Heart right ventricle (tissue), 16 donors: ENCODE data around the gene CDCA8. TPM values are rescaled to one million over a fixed set of nuclear protein-coding genes. Genes with fewer than 3 reads are reported as not detected.
"Not testable (repeated sequence)": the region's sequence is repeated elsewhere in the genome, so short reads cannot be mapped to it uniquely, and the experiment has no call there.

Experiments used
- ATAC-seq, 8 donors: fragments of 200-7000 bp; cut with Tn5 transposase; one replicate each; pipeline ENCODE4 v1.9.1; 2020; ENCODE audit warnings: mild to moderate bottlenecking in 8 of 8, moderate library complexity in 8 of 8, moderate number of reproducible peaks in 1 of 8
- DNase-seq, 2 donors: peaks; one replicate each; pipeline ENCODE4 v3.0.0-alpha.2; 2020
- H3K27ac ChIP-seq, 10 donors: fragments of 200-600 bp; sonication (generic) in 2 of 10; one replicate each; pipeline versions ENCODE4 v1.5.0 to v1.8.0; 2020 to 2022; ENCODE audit warnings: mild to moderate bottlenecking in 3 of 10
- H3K27me3 ChIP-seq, 7 donors: fragments of 200-600 bp; one replicate each; pipeline ENCODE4 v1.8.0; 2021 to 2022; ENCODE audit warnings: mild to moderate bottlenecking in 2 of 7
- H3K36me3 ChIP-seq, 9 donors: fragments of 200-600 bp; sonication (generic) in 1 of 9; one replicate each; pipeline versions ENCODE4 v1.5.0 to v1.8.0; 2020 to 2022; ENCODE audit warnings: mild to moderate bottlenecking in 2 of 9
- H3K4me1 ChIP-seq, 9 donors: fragments of 200-600 bp; sonication (generic) in 1 of 9; one replicate each; pipeline versions ENCODE4 v1.5.0 to v1.8.0; 2020 to 2022; ENCODE audit warnings: mild to moderate bottlenecking in 4 of 9
- H3K4me3 ChIP-seq, 10 donors: fragments of 200-600 bp; sonication (generic) in 2 of 10; one replicate each; pipeline versions ENCODE4 v1.5.0 to v1.8.0; 2020 to 2022; ENCODE audit warnings: mild to moderate bottlenecking in 7 of 10, moderate library complexity in 2 of 10
- H3K9me3 ChIP-seq, 11 donors: fragments of 200-600 bp in 10 of 11; sonication (generic) in 2 of 11; one replicate each; pipeline versions ENCODE4 v1.5.0 to v1.8.0; 2013 to 2022; ENCODE audit warnings: mild to moderate bottlenecking in 2 of 11, control low read depth in 1 of 11, moderate library complexity in 1 of 11
- WGBS, 2 donors: extraction: QIAGEN DNeasy Blood & Tissue Kit; methylation state at CpG; one replicate each; pipeline ENCODE4 v1.1.7; 2013; ENCODE audit warnings: inconsistent platforms in 1 of 2; 5-methylcytosine and 5-hydroxymethylcytosine counted together
- intact Hi-C, 10 donors: fragments of 100-400 bp; cut with DNase I; formaldehyde crosslinking; loops; one replicate each; pipeline versions ENCODE4 v1.11.1 to v1.14.2; 2022
- polyA plus RNA-seq, 2 donors: library from polyadenylated mRNA; stranded (reverse); fragments of 200-250 nt; gene quantifications; one replicate each; pipeline ENCODE4 v1.2.3, GENCODE V29; 2013
- total RNA-seq, 10 donors: library from RNA; stranded (reverse); fragmentation: NEBNext Ultra II Directional in 3 of 10; extraction: Animal tissue kit (Norgen Biotek cat#: 25700) in 3 of 10; gene quantifications; one replicate each; pipeline versions ENCODE4 v1.2.1 to v1.2.4, GENCODE V29; 2021 to 2023
- TF ChIP-seq, protein P1 (sequence below), 9 donors: fragments of 200-600 bp; sonication (generic) in 2 of 9; IDR thresholded peaks; one replicate each; pipeline versions ENCODE4 v1.5.0 to v1.8.0; 2021 to 2022; ENCODE audit warnings: antibody characterized with exemption in 9 of 9, mild to moderate bottlenecking in 5 of 9, moderate library complexity in 1 of 9
- donor health status: Arrhythmogenic right ventricular cardiomyopathy.
- donor health status: ischemic (EF 13 %, LVEDD 7.1; RV severe dilation, severe dysfunction).
- donor health status: healthy with polysubstance abuse.
- donor health status: DM: no; HTN: yes; CAD: no.
- donor health status: DM: no; HTN: no; CAD: no.
- donor health status: ischemic (EF 25% LVEDD 6.9; RV normal size, moderate dysfunction).
- donor health status: ischemic (EF 25% LVEDD 5.7; RV mildly dilated, moderate dysfunction).
- donor health status: healthy.
- donor health status: DM: yes; HTN: yes; CAD: no.
- donor health status: Ischemic cardiomyopathy.
- donor health status: ischemic (EF 35%, LVEDD 5.7; RV mildly dilated, moderate dysfunction).
- donor health status: nonischemic (EF 11% LVEDD 7.7; RV severe dilation, severe dysfunction).
- donor health status: DM: yes; HTN: yes; CAD: no.
- donor health status: PGD.
- donor health status: ischemic (EF 29% LVEDD 5.4; RV normal size, mild dysfunction).
- donor health status: nonischemic (EF 23%, LVEDD 6.1; RV moderate dilation, normal function).

Gene CDCA8
- total and polyA plus RNA-seq, 12 donors, result 0.09 to 2.9 (median 0.41) TPM; not detected in 1

DNA sequence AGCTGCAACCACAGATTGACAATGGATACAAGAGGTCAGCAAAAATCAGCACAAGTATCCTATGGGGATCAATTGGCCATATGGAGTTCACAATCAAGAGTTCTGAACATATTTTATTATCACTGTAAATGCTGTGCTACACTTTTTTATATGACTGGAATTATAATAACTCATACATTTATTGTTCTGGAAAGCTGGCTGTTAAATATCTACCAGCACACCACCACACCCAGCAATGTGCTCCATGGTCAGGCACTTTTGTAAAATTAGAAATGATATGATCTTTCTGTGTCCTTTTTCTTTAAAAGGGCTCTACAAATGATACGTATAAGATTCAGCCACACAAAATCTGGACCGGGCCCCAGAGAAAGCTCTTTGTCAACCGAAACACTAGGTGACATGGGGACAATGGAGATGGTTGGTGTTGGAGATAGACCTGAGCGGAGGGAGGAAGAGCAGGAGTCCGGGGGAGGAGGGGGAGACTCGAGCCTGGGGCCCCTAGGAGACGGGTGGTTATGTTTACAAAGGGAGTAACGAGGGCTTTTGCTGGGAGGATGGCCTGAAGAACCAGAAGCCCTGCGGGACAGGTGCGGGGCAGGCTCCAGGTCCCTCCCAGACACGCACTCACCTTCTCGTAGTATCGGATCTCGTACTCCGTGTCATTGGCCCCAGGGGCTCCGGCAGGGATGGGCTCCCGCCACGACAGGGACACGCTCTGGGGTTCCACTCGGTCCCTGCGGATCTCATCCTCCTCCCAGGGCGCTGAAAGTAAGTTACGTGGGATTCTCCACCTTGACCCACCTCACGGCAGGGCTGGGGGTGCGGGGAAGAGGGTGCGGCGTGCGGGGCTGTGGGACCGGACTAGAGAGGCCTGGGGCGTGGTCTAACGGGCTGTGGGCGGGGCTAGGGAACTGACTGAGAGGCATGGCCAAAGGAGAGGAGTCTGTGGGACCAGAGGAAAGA is 42.6 kb downstream of the CDCA8 start:
- intact Hi-C loops, result no loop called here
- no peak for DNase-seq
- Histone ChIP-seq H3K4me3 (no peak overlapping the region), H3K9me3 (peaks cover 0 to 7% (median 0%) of the 10 kb centered on the region in 11 donors), H3K27me3 (peaks cover 0 to 76% (median 50%) of the 10 kb centered on the region in 7 donors), H3K4me1 (no peaks in the 10 kb centered on the region), H3K36me3 (no peaks in the 10 kb centered on the region), H3K27ac (no peak overlapping the region)
- WGBS, 2 donors, result 7 to 10% methylated on average over 32 of the region's 32 CpGs
- TF ChIP-seq, protein P1, sequence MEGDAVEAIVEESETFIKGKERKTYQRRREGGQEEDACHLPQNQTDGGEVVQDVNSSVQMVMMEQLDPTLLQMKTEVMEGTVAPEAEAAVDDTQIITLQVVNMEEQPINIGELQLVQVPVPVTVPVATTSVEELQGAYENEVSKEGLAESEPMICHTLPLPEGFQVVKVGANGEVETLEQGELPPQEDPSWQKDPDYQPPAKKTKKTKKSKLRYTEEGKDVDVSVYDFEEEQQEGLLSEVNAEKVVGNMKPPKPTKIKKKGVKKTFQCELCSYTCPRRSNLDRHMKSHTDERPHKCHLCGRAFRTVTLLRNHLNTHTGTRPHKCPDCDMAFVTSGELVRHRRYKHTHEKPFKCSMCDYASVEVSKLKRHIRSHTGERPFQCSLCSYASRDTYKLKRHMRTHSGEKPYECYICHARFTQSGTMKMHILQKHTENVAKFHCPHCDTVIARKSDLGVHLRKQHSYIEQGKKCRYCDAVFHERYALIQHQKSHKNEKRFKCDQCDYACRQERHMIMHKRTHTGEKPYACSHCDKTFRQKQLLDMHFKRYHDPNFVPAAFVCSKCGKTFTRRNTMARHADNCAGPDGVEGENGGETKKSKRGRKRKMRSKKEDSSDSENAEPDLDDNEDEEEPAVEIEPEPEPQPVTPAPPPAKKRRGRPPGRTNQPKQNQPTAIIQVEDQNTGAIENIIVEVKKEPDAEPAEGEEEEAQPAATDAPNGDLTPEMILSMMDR (IDR thresholded peaks at IDR 0.05), result no peak
- ATAC-seq, result no peak

DNA sequence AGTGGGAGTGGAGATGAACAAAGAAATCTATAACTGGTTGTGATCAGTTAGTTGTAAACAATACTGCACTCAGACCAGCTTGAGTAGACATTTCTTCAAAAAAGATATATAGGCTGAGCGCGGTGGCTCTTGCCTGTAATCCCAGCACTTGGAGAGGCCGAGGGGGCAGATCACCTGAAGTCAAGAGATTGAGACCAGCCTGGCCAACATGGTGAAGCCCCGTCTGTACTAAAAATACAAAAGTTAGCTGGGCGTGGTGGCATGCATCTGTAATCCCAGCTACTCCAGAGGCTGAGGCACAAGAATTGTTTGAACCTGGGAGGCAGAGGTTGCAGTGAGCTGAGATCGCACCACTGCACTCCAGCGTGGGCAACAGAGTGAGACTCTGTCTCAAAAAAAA is 45.7 kb downstream of the CDCA8 start:
- intact Hi-C loops, H3K4me3 ChIP-seq, H3K4me1 ChIP-seq, H3K36me3 ChIP-seq, H3K27ac ChIP-seq, DNase-seq, ATAC-seq, H3K9me3 ChIP-seq: not testable (repeated sequence)
- WGBS, 2 donors, result 78 to 81% methylated on average over 7 of the region's 7 CpGs
- H3K27me3 ChIP-seq, result peaks cover 0 to 78% (median 62%) of the 10 kb centered on the region in 7 donors

DNA sequence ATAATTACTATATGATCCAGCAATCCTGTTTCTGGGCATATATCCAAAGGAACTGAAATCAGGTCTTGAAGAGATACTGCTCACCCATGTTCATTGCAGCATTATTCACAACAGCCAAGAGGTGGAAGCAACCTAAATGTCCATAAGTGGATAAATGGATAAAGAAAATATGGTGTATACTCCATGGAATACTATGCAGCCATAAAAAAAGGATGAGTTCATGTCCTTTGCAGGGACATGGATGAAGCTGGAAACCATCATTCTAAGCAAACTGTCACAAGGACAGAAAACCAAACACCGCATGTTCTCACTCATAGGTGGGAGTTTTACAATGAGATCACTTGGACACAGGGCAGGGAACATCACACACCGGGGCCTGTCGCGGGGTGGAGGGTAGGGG is 46.3 kb downstream of the CDCA8 start:
- peaks cover 0 to 78% (median 59%) of the 10 kb centered on the region in 7 donors for H3K27me3 ChIP-seq
- not testable (repeated sequence) for DNase-seq

DNA sequence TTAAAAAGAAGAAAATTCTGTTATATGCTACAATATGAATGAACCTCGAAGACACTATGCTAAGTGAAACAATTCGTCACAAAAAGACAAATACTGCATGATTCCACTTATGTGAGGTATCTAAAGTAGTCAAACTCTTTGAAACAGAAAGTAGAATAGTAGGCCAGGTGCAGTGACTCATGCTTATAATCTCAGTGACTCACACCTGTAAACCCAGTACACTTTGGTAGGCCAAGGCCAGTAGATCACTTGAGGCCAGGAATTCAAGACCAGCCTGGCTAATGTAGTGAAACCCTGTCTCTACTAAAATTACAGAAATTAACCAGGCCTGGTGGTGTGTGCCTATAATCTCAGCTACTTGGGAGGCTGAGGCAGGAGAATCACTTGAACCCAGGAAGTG is 46.9 kb downstream of the CDCA8 start:
- DNase-seq (no peak), ATAC-seq (no peak)
- H3K36me3 ChIP-seq, result no peaks in the 10 kb centered on the region
- H3K27me3 ChIP-seq, result peaks cover 0 to 77% (median 56%) of the 10 kb centered on the region in 7 donors
- H3K4me3 ChIP-seq, result no peak overlapping the region
- TF ChIP-seq, protein P1 (IDR thresholded peaks at IDR 0.05), result no peak
- peaks cover 0 to 7% (median 0%) of the 10 kb centered on the region in 11 donors for H3K9me3 ChIP-seq
- intact Hi-C loops, result no loop called here
- WGBS, 2 donors, result 90 to 94% methylated on average over 2 of the region's 2 CpGs
- H3K4me1 ChIP-seq, result no peaks in the 10 kb centered on the region
- H3K27ac ChIP-seq, result no peak overlapping the region

More for the DNA sequence above, 46.3 kb downstream of the CDCA8 start:
- H3K4me3 ChIP-seq, H3K9me3 ChIP-seq, H3K36me3 ChIP-seq, H3K4me1 ChIP-seq, ATAC-seq, H3K27ac ChIP-seq, intact Hi-C loops: not testable (repeated sequence)
- WGBS, 2 donors, result 87 to 90% methylated on average over 4 of the region's 4 CpGs

DNA sequence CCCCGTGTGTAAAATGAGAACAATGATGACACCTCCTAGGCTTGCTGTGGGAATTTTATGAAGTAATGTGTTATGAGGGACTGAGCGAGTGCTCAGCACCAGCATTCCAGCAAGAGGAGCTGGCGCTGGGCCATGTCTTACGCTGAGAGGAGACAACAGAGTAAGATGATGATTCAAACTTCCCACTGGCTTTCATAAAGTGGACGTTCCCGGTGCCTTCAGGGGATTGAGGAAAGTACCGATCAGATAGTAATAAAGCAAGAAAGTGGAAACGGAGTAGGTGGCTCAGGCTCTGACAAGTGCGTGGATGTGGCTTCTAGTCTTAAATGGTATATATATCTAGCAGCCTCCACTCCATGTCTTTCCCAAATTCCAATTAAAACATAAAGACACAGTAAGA is 48.8 kb downstream of the CDCA8 start:
- peaks cover 0 to 62% (median 41%) of the 10 kb centered on the region in 7 donors for H3K27me3 ChIP-seq
- H3K4me1 ChIP-seq, result no peaks in the 10 kb centered on the region
- H3K4me3 ChIP-seq, result no peak overlapping the region
- TF ChIP-seq, protein P1 (IDR thresholded peaks at IDR 0.05), result no peak
- intact Hi-C loops, result no loop called here
- WGBS, 2 donors, result 53 to 58% methylated on average over 9 of the region's 9 CpGs
- no peak for ATAC-seq
- no peak overlapping the region for H3K27ac ChIP-seq
- H3K9me3 ChIP-seq, result peaks cover 0 to 7% (median 0%) of the 10 kb centered on the region in 11 donors
- no peaks in the 10 kb centered on the region for H3K36me3 ChIP-seq
- no peak for DNase-seq
